Measurements from ENCODE around the gene WSB2. TPM values are rescaled to one million over a fixed set of nuclear protein-coding genes. Genes with fewer than 3 reads are reported as not detected.

Gene WSB2
- total RNA-seq, 2 experiments from 2014 or later: 44.3 to 46.4 TPM

- H3K27ac Mint-ChIP-seq: no peak overlapping the region
- ChIA-PET CTCF (interaction anchor here (0.6 to 1.5 kb wide), 3 partner anchors 12 to 91 kb away, joined by 3 read pairs; partner anchors contain the start of gene RFC5), POLR2A (no interaction called here)
- H3K4me3 Mint-ChIP-seq: no peak overlapping the region
- H3K9me3 Mint-ChIP-seq: peaks cover 13% of the 10 kb centered on the region
- no peak for DNase-seq
- H3K36me3 Mint-ChIP-seq (ENCODE audit: low read depth): no peaks in the 10 kb centered on the region
- no peaks in the 10 kb centered on the region for H3K4me1 Mint-ChIP-seq
- no peaks in the 10 kb centered on the region for H3K27me3 Mint-ChIP-seq
Measured at GRCh38 chr12:117998719-117999118, 62.3 kb downstream of the WSB2 start.

- Mint-ChIP-seq H3K36me3 (ENCODE audit: low read depth) (no peaks in the 10 kb centered on the region), H3K27ac (no peak overlapping the region), H3K4me3 (no peak overlapping the region), H3K4me1 (no peaks in the 10 kb centered on the region), H3K9me3 (peaks cover 11% of the 10 kb centered on the region), H3K27me3 (no peaks in the 10 kb centered on the region)
- CTCF ChIA-PET: no interaction called here
- POLR2A ChIA-PET: no interaction called here
- DNase-seq: no peak
Measured at GRCh38 chr12:117994551-117995438, 66.2 kb downstream of the WSB2 start.

GRCh38 chr12:117986705-117987469, 74.1 kb downstream of the WSB2 start:
- Mint-ChIP-seq H3K27ac (no peak overlapping the region), H3K4me1 (no peaks in the 10 kb centered on the region), H3K36me3 (ENCODE audit: low read depth) (no peaks in the 10 kb centered on the region), H3K27me3 (no peaks in the 10 kb centered on the region), H3K9me3 (no peaks in the 10 kb centered on the region), H3K4me3 (no peak overlapping the region)
- POLR2A ChIA-PET: no interaction called here
- no peak for DNase-seq
- CTCF ChIA-PET: interaction anchor here (0.7 kb wide), 1 partner anchor 492 kb away, joined by 3 read pairs; no protein-coding TSS in a partner anchor

GRCh38 chr12:117985182-117985581, 75.8 kb downstream of the WSB2 start:
- Mint-ChIP-seq H3K4me1 (no peaks in the 10 kb centered on the region), H3K36me3 (ENCODE audit: low read depth) (no peaks in the 10 kb centered on the region), H3K9me3 (no peaks in the 10 kb centered on the region), H3K4me3 (no peak overlapping the region), H3K27me3 (no peaks in the 10 kb centered on the region), H3K27ac (no peak overlapping the region)
- ChIA-PET POLR2A (interaction anchor here (0.6 kb wide), 1 partner anchor 1360 kb away, joined by 4 read pairs; no protein-coding TSS in a partner anchor), CTCF (interaction anchor here (1.1 kb wide), 1 partner anchor 111 kb away, joined by 3 read pairs; no protein-coding TSS in a partner anchor)
- no peak for DNase-seq

Other genes starting within 250 kb of the WSB2 start
- gene KSR2, start 92.2 kb downstream of the WSB2 start, total RNA-seq: under 1 TPM; 0.04 to 0.15 TPM
- 10 to 100 TPM; 41.9 to 45.1 TPM for gene RFC5, start 44.5 kb downstream of the WSB2 start, total RNA-seq
- 1 to 10 TPM; 6.4 to 6.7 TPM for gene VSIG10, start 42.8 kb upstream of the WSB2 start, total RNA-seq
- 100 to 1,000 TPM in 1 of 2 experiments, 10 to 100 TPM in 1; 96.3 to 104 TPM for gene PEBP1, start 74.9 kb upstream of the WSB2 start, total RNA-seq